GM12878 (cell line): ENCODE measurements around the gene GPR137B. TPM values are rescaled to one million over a fixed set of nuclear protein-coding genes. Genes with fewer than 3 reads are reported as not detected.
A peak's percentile ranks its signal among the peaks of the same experiment; 100 is the strongest.

Source experiments
- ATAC-seq: fragments of 200-7000 bp; cut with Tn5 transposase; 3 replicates; pipeline ENCODE4 v1.9.1; 2020; ENCODE audit warnings: mild to moderate bottlenecking, moderate library complexity
- BruUV-seq: library from RNA; stranded (reverse); fragments of 400-500 nt; replicated peaks from 2 replicates; lab custom pipeline; 2021; lab: Mats Ljungman, UMichigan
- CTCF ChIA-PET: fragments of 300-600 bp; sonication (Branson Sonifier 250); formaldehyde crosslinking; extraction: SDS; loops from one replicate; lab custom pipeline; 2021; ENCODE audit warnings: inconsistent platforms; lab: Yijun Ruan, JAX
- POLR2A ChIA-PET: fragments of 350-600 bp; formaldehyde crosslinking; extraction: SDS; loops from one replicate; lab custom pipeline; 2021; ENCODE audit warnings: inconsistent platforms; lab: Charles Lee
- RAD21 ChIA-PET: fragments of 300-600 bp; sonication (Branson Sonifier 250); formaldehyde crosslinking; loops from one replicate; lab custom pipeline; 2023; ENCODE audit warnings: antibody characterized with exemption; ENCODE audit not compliant: unreplicated experiment; lab: Charles Lee
- SMC1A ChIA-PET: fragments of 300-600 bp; sonication (Branson Sonifier 250); formaldehyde crosslinking; loops from one replicate; lab custom pipeline; 2023; ENCODE audit not compliant: unreplicated experiment, uncharacterized antibody; lab: Charles Lee
- DNase-seq: peaks from one replicate; pipeline ENCODE4 v3.0.0-alpha.2; 2011; ENCODE audit warnings: low read depth, low spot score
- FAIRE-seq: peaks from 3 replicates; lab custom pipeline; 2011; peaks lifted over from hg19 to GRCh38; lab: Jason Lieb, UNC
- H2AFZ ChIP-seq: 2 replicates; pipeline ENCODE4 v1.6.0; 2011; ENCODE audit warnings: low read depth, low read length, control low read depth; ENCODE audit not compliant: control insufficient read depth
- H3K27ac ChIP-seq: 2 replicates; pipeline ENCODE4 v1.5.1; 2011; ENCODE audit warnings: control low read depth; ENCODE audit not compliant: control insufficient read depth, insufficient read depth
- H3K27me3 ChIP-seq, 2 experiments: replicated peaks in 1 of 2; 2 replicates each; pipeline versions ENCODE4 v1.6.0 to v1.6.1; 2011; ENCODE audit warnings: low read length in 1 of 2; ENCODE audit not compliant: control insufficient read depth in 2 of 2, insufficient read depth in 2 of 2
- H3K36me3 ChIP-seq, 2 experiments: 2 replicates each; pipeline ENCODE4 v1.5.1; 2011; ENCODE audit warnings: low read length in 1 of 2; ENCODE audit not compliant: control insufficient read depth in 2 of 2, insufficient read depth in 2 of 2
- H3K4me1 ChIP-seq: 2 replicates; pipeline ENCODE4 v1.6.1; 2011; ENCODE audit warnings: mild to moderate bottlenecking, low read length, moderate library complexity, mixed read lengths; ENCODE audit not compliant: control insufficient read depth, insufficient read depth
- H3K4me2 ChIP-seq: 2 replicates; pipeline ENCODE4 v1.6.0; 2011; ENCODE audit warnings: control low read depth; ENCODE audit not compliant: control insufficient read depth, insufficient read depth
- H3K4me3 ChIP-seq: fragments of 200-600 bp; sonication (generic); 2 replicates; pipeline ENCODE4 v1.5.1; 2016
- H3K79me2 ChIP-seq: 2 replicates; pipeline ENCODE4 v1.6.0; 2011; ENCODE audit warnings: low read length; ENCODE audit not compliant: control insufficient read depth, insufficient read depth
- H3K9ac ChIP-seq: 2 replicates; pipeline ENCODE4 v1.8.0; 2011; ENCODE audit warnings: low read length, control low read depth, mixed read lengths; ENCODE audit not compliant: control insufficient read depth, insufficient read depth
- H3K9me3 ChIP-seq: replicated peaks from 3 replicates; pipeline ENCODE4 v1.5.1; 2011; ENCODE audit warnings: mild to moderate bottlenecking, low read length; ENCODE audit not compliant: control insufficient read depth, insufficient read depth
- H4K20me1 ChIP-seq: 2 replicates; pipeline ENCODE4 v1.6.0; 2011; ENCODE audit not compliant: control insufficient read depth, insufficient read depth
- EGR1 ChIP-seq, 2 experiments: IDR thresholded peaks; 1 replicate in 1 of 2; 2 replicates in 1 of 2; pipeline ENCODE4 v1.6.1; 2011 to 2012; ENCODE audit warnings: low read depth in 2 of 2, low read length in 2 of 2, borderline replicate concordance in 1 of 2, mild to moderate bottlenecking in 1 of 2, moderate library complexity in 1 of 2
- IKZF1 ChIP-seq: fragments of 450-650 bp; conservative IDR thresholded peaks from 2 replicates; pipeline ENCODE4 v1.6.1; 2017; ENCODE audit warnings: antibody characterized with exemption, mild to moderate bottlenecking
- MEF2B ChIP-seq: fragments of 450-650 bp; IDR thresholded peaks from 2 replicates; pipeline ENCODE4 v1.6.1; 2018; ENCODE audit warnings: mild to moderate bottlenecking, moderate library complexity; ENCODE audit not compliant: partially characterized antibody, poor library complexity, severe bottlenecking
- WGBS: methylation state at CpG from one replicate; pipeline ENCODE4 v1.1.6; 2016; ENCODE audit warnings: low lambda C conversion rate; ENCODE audit not compliant: insufficient replicate concordance, insufficient coverage; ENCODE audit errors: missing lambda C conversion rate; 5-methylcytosine and 5-hydroxymethylcytosine counted together
- in situ Hi-C: fragments of 300-500 bp; cut with MboI; formaldehyde crosslinking; loops from 9 replicates; pipeline ENCODE4 v1.14.3; 2018; ENCODE audit warnings: mixed read lengths
- intact Hi-C: fragments of 100-400 bp; cut with micrococcal nuclease; formaldehyde crosslinking; loops from one replicate; pipeline ENCODE4 v1.14.2; 2022; ENCODE audit not compliant: unreplicated experiment
- polyA plus RNA-seq, 11 experiments: library from polyadenylated mRNA; depleted of rRNA in 4 of 11; unstranded in 6 of 11; stranded (reverse) in 5 of 11; fragments of >200 nt; fragmentation: Nextera tagmentation in 4 of 11; fragmentation: Illumina TruSeq in 1 of 11; extraction: Ambion mirVana in 4 of 11; extraction: Trizol in 1 of 11; gene quantifications; 1 replicate in 1 of 11; 2 replicates in 10 of 11; pipeline versions ENCODE4 v1.2.1 to v1.2.3, GENCODE V29; 2011 to 2016; ENCODE audit warnings: inconsistent platforms in 2 of 11, missing spikeins in 2 of 11, low read depth in 1 of 11
- total RNA-seq, 4 experiments: library from RNA; depleted of rRNA in 3 of 4; stranded (reverse); fragments of >200 nt in 3 of 4; fragmentation: Illumina TruSeq in 1 of 4; extraction: Trizol in 1 of 4; gene quantifications; 2 replicates each; pipeline versions ENCODE4 v1.2.1 to v1.2.3, GENCODE V29; 2013 to 2021

Gene GPR137B
- total and polyA plus RNA-seq, 10 of the 15 experiments (the other 5 are each of a cell fraction or from before 2014, with no cell fraction given), result 5.4 to 20.8 (median 12.5) TPM

DNA sequence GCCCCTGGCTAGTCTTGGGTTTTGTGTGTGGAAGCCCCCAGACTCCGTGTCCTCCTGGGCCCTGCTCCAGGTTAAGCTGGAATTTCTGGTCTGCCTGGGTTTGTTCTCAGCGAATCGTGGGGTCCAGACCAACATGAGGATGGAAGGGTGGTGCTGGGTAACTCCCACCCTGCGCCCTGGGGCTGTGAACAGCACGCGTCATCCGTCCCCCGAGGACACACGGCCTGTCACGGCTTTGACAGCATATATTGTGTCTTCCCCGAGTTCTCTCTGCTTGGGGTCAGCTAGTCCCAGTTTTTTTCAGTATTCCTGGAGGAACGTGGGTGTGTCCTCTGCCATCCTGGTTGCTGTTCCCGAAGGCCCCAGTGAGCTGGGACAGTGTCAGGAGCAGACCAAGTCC is 11.8 kb downstream of the GPR137B start:
- POLR2A ChIA-PET, result interaction anchor here (1.9 to 6.5 kb wide), 2 partner anchors 10 to 13 kb away, joined by 5 to 64 read pairs; partner anchors contain the start of gene GPR137B

DNA sequence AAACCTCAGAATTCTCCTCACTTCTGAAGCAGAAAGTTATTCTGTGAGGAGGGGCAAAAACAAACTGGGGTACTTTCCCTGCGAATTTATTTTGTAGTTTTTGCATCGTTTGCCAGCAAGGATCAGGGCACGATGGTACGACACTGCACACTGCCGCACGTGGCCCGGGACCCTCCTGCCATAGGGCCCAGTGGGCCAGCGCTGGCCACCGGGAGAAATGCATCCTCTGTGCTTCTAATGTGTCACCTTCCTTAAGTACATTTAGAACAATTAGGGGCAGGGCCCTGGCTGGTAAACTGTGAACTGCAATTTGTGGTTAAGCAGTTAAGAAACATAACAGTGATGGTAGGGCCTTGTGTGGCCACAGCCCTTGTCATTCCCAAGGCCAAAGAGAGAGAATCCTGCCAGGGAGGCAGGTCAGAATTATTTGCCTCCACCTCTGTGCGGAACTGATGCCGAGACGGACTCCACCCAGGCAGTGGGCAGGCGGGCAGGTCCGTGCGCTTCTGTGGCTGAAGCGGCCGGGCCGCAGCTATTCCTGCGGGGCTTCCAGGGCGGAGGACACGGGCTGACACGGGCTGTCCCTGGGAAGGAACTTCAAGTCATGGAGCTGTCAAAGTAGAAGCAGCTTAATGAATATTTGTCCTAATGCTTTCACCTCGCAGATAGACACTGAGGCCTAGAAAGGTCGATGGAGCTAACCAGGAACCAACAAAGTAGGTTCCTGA is 12.5 kb downstream of the GPR137B start:
- Histone ChIP-seq H3K4me1 (peaks cover 55% of the 10 kb centered on the region), H3K9me3 (no peaks in the 10 kb centered on the region), H3K9ac (no peak overlapping the region), H2AFZ (no peak overlapping the region), H3K79me2 (peaks cover 52% of the 10 kb centered on the region), H3K4me2 (peak overlapping the region; percentile 86; the same call in 1 of the 2 replicates), H3K27me3 (no peaks in the 10 kb centered on the region), H4K20me1 (no peaks in the 10 kb centered on the region), H3K36me3 (peaks cover 4 to 8% of the 10 kb centered on the region in 2 experiments; a peak in 2 of 4 replicates), H3K27ac (peak overlapping the region; percentile 91; the same call in 1 of the 2 replicates), H3K4me3 (no peak overlapping the region)
- TF ChIP-seq IKZF1, result 0 out of 2 replicates have a peak, but pooled peaks have one; percentile 32
- TF ChIP-seq EGR1 (IDR thresholded peaks at IDR 0.05; ENCODE audit: borderline replicate concordance in 1 of 2, low read depth in 2 of 2, low read length in 2 of 2), result no peak
- in situ Hi-C loops (loop anchor here (10.0 kb wide), 1 partner anchor 270 kb away; no protein-coding TSS in a partner anchor), intact Hi-C loops (no loop called here)
- BruUV-seq, result no TSS peak
- ChIA-PET SMC1A (interaction anchor here (1.1 to 7.6 kb wide), 8 partner anchors 9 to 129 kb away, joined by 3 to 95 read pairs (median 14); partner anchors contain the start of gene GPR137B), CTCF (interaction anchor here (0.6 to 6.6 kb wide), 4 partner anchors 9 to 333 kb away, joined by 3 to 56 read pairs (median 4); partner anchors contain the start of gene GPR137B), RAD21 (interaction anchor here (1.1 to 7.7 kb wide), 3 partner anchors 9 to 66 kb away, joined by 3 to 121 read pairs (median 13); partner anchors contain the start of gene GPR137B), POLR2A (interaction anchor here (1.9 to 6.5 kb wide), 2 partner anchors 11 to 14 kb away, joined by 5 to 64 read pairs; partner anchors contain the start of gene GPR137B)
- FAIRE-seq (no peak), ATAC-seq (no peak), DNase-seq (no peak)
- 89% methylated on average over 24 of the region's 24 CpGs for WGBS

More for the DNA sequence above, 11.8 kb downstream of the GPR137B start:
- Histone ChIP-seq H3K79me2 (peaks cover 59% of the 10 kb centered on the region), H3K4me1 (peaks cover 53% of the 10 kb centered on the region), H3K4me2 (no peak overlapping the region), H4K20me1 (no peaks in the 10 kb centered on the region), H3K36me3 (peaks cover 4 to 10% of the 10 kb centered on the region in 2 experiments; a peak in 2 of 4 replicates), H3K4me3 (no peak overlapping the region), H3K9me3 (no peaks in the 10 kb centered on the region), H3K27ac (no peak overlapping the region), H3K27me3 (no peaks in the 10 kb centered on the region), H3K9ac (no peak overlapping the region), H2AFZ (no peak overlapping the region)
- TF ChIP-seq MEF2B, result no peak
- BruUV-seq, result no TSS peak
- no peak for DNase-seq
- RAD21 ChIA-PET, result interaction anchor here (3.9 to 7.7 kb wide), 2 partner anchors 8 to 30 kb away, joined by 13 to 121 read pairs; partner anchors contain the start of gene GPR137B
- in situ Hi-C loops, result loop anchor here (10.0 kb wide), 1 partner anchor 269 kb away; no protein-coding TSS in a partner anchor
- SMC1A ChIA-PET, result interaction anchor here (7.6 kb wide), 1 partner anchor 8 kb away, joined by 95 read pairs; the partner anchor contains the start of gene GPR137B
- no peak for ATAC-seq
- CTCF ChIA-PET, result interaction anchor here (0.6 to 0.7 kb wide), 2 partner anchors 91 to 334 kb away, joined by 3 read pairs; no protein-coding TSS in a partner anchor
- intact Hi-C loops, result no loop called here
- 91% methylated on average over 13 of the region's 13 CpGs for WGBS
- FAIRE-seq, result no peak
